HepG2 (cell line): Measurements from ENCODE around the gene EMCN. TPM values are rescaled to one million over a fixed set of nuclear protein-coding genes. Genes with fewer than 3 reads are reported as not detected.

Source experiments
- ATAC-seq: fragments of 200-7000 bp; cut with Tn5 transposase; 3 replicates; pipeline ENCODE4 v1.9.1; 2020; ENCODE audit warnings: mild to moderate bottlenecking, moderate library complexity
- BruUV-seq: library from RNA; stranded (reverse); fragments of 400-500 nt; replicated peaks from 2 replicates; lab custom pipeline; 2021; lab: Mats Ljungman, UMichigan
- CTCF ChIA-PET: fragments of 300-600 bp; formaldehyde crosslinking; extraction: SDS; loops from one replicate; lab custom pipeline; 2021; ENCODE audit warnings: low total read pairs, inconsistent platforms, low intra/inter-chr PET ratio; lab: Yijun Ruan, JAX
- POLR2A ChIA-PET: fragments of 350-600 bp; sonication (Branson Sonifier 250); formaldehyde crosslinking; loops from one replicate; lab custom pipeline; 2020; ENCODE audit warnings: antibody characterized with exemption, inconsistent platforms; lab: Yijun Ruan, JAX
- DNase-seq: peaks from one replicate; pipeline ENCODE4 v3.0.0-alpha.2; 2015; ENCODE audit warnings: low spot score
- FAIRE-seq: peaks from 3 replicates; lab custom pipeline; 2011; peaks lifted over from hg19 to GRCh38; lab: Jason Lieb, UNC
- H2AFZ ChIP-seq: one replicate; pipeline ENCODE4 v1.6.1; 2011; ENCODE audit warnings: low read length, inconsistent platforms
- H3K27ac ChIP-seq: fragments of 300-600 bp; 3 replicates; pipeline ENCODE4 v1.8.0; 2011; ENCODE audit warnings: mixed run types, mild to moderate bottlenecking, mixed read lengths, low read length, inconsistent platforms; ENCODE audit not compliant: insufficient read depth; ENCODE audit errors: extremely low read length
- H3K27me3 ChIP-seq, 2 experiments: fragments of 200-600 bp in 1 of 2; 2 replicates in 1 of 2; 3 replicates in 1 of 2; pipeline versions ENCODE4 v1.6.0 to v1.8.0; 2011; ENCODE audit warnings: low read length in 2 of 2, mild to moderate bottlenecking in 2 of 2, moderate library complexity in 2 of 2, inconsistent platforms in 1 of 2; ENCODE audit not compliant: insufficient read depth in 2 of 2, control insufficient read depth in 1 of 2
- H3K36me3 ChIP-seq, 2 experiments: fragments of 200-600 bp in 1 of 2; replicated peaks in 1 of 2; 2 replicates in 1 of 2; 3 replicates in 1 of 2; pipeline versions ENCODE4 v1.5.1 to v1.8.0; 2011; ENCODE audit warnings: low read length in 2 of 2, inconsistent platforms in 1 of 2; ENCODE audit not compliant: insufficient read depth in 2 of 2, control insufficient read depth in 1 of 2
- H3K4me1 ChIP-seq: 2 replicates; pipeline ENCODE4 v1.5.1; 2012; ENCODE audit warnings: low read length, inconsistent platforms; ENCODE audit not compliant: insufficient read depth
- H3K4me2 ChIP-seq: 2 replicates; pipeline ENCODE4 v1.6.0; 2011; ENCODE audit warnings: low read depth, low read length, inconsistent platforms
- H3K4me3 ChIP-seq, 3 experiments: fragments of 200-600 bp in 1 of 3; sonication (generic), shearing (Covaris generic) in 1 of 3; replicated peaks in 1 of 3; 2 replicates each; pipeline ENCODE4 v1.5.1; 2011 to 2016; ENCODE audit warnings: low read length in 3 of 3, inconsistent platforms in 2 of 3, low read depth in 2 of 3, mild to moderate bottlenecking in 2 of 3, control low read depth in 1 of 3, mixed read lengths in 1 of 3; ENCODE audit not compliant: insufficient read depth in 1 of 3
- H3K79me2 ChIP-seq: one replicate; pipeline ENCODE4 v1.6.1; 2011; ENCODE audit warnings: low read length, inconsistent platforms; ENCODE audit not compliant: insufficient read depth
- H3K9ac ChIP-seq: 2 replicates; pipeline ENCODE4 v1.6.0; 2011; ENCODE audit warnings: mild to moderate bottlenecking, low read depth, low read length, inconsistent platforms; ENCODE audit not compliant: insufficient read depth
- H3K9me3 ChIP-seq: 2 replicates; pipeline ENCODE4 v1.5.1; 2012; ENCODE audit warnings: mild to moderate bottlenecking, low read length
- H4K20me1 ChIP-seq: 2 replicates; pipeline ENCODE4 v1.6.0; 2011; ENCODE audit warnings: inconsistent platforms, mild to moderate bottlenecking, low read length, moderate library complexity; ENCODE audit not compliant: insufficient read depth
- BHLHE40 ChIP-seq: IDR thresholded peaks from 2 replicates; pipeline ENCODE4 v1.6.1; 2011; ENCODE audit warnings: low read length, improper control_type of control experiment
- CENPT ChIP-seq: sonication (generic); formaldehyde crosslinking; IDR thresholded peaks from 2 replicates; pipeline ENCODE4 v1.8.0; 2022; ENCODE audit warnings: low read depth, mild to moderate bottlenecking, moderate library complexity, missing genetic modification reagents
- SAFB2 ChIP-seq: sonication (generic); formaldehyde crosslinking; IDR thresholded peaks from 2 replicates; pipeline ENCODE4 v1.5.1; 2020; ENCODE audit warnings: missing genetic modification reagents, low read depth, mild to moderate bottlenecking, borderline replicate concordance
- SCMH1 ChIP-seq: sonication (generic); formaldehyde crosslinking; IDR thresholded peaks from 2 replicates; pipeline ENCODE4 v1.9.0; 2021; ENCODE audit warnings: missing genetic modification reagents, mild to moderate bottlenecking, borderline replicate concordance
- TEAD2 ChIP-seq: sonication (generic); formaldehyde crosslinking; IDR thresholded peaks from 2 replicates; pipeline ENCODE4 v1.9.0; 2021; ENCODE audit warnings: missing genetic modification reagents
- TMF1 ChIP-seq: sonication (generic); formaldehyde crosslinking; IDR thresholded peaks from 2 replicates; pipeline ENCODE4 v1.8.1; 2022; ENCODE audit warnings: low read depth, missing genetic modification reagents
- ZNF382 ChIP-seq: sonication (generic); formaldehyde crosslinking; IDR thresholded peaks from 2 replicates; pipeline ENCODE4 v1.5.0; 2020; ENCODE audit warnings: missing genetic modification reagents, mild to moderate bottlenecking, borderline replicate concordance
- ZNF605 ChIP-seq: sonication (generic); formaldehyde crosslinking; IDR thresholded peaks from 2 replicates; pipeline ENCODE4 v1.8.0; 2022; ENCODE audit warnings: mild to moderate bottlenecking, missing genetic modification reagents
- ZNF660 ChIP-seq: sonication (generic); formaldehyde crosslinking; IDR thresholded peaks from 2 replicates; pipeline ENCODE4 v1.5.1; 2020; ENCODE audit warnings: mild to moderate bottlenecking, low read depth, missing genetic modification reagents, borderline replicate concordance
- WGBS: methylation state at CpG from one replicate; pipeline ENCODE4 v1.1.6; 2017; ENCODE audit warnings: low lambda C conversion rate; 5-methylcytosine and 5-hydroxymethylcytosine counted together
- in situ Hi-C: cut with HindIII; loops from 2 replicates; pipeline ENCODE4 v1.10.0; 2017; ENCODE audit warnings: low pct_unique_long_range_greater_than_20kb; ENCODE audit not compliant: extremely low pct_ligation_motif_present
- intact Hi-C: fragments of 100-400 bp; cut with micrococcal nuclease; formaldehyde crosslinking; loops from one replicate; pipeline ENCODE4 v1.10.0; 2022; ENCODE audit not compliant: unreplicated experiment
- polyA plus RNA-seq, 8 experiments: library from polyadenylated mRNA; depleted of rRNA in 3 of 8; stranded (reverse) in 7 of 8; unstranded in 1 of 8; fragments of >200 nt; fragmentation: Illumina TruSeq in 4 of 8; extraction: Trizol in 4 of 8; gene quantifications; 2 replicates each; pipeline versions ENCODE4 v1.2.1 to v1.2.3, GENCODE V29; 2011 to 2016; ENCODE audit warnings: low read depth in 4 of 8, missing spikeins in 1 of 8, mixed read lengths in 1 of 8; ENCODE audit not compliant: insufficient read depth in 1 of 8
- total RNA-seq, 5 experiments: library from RNA; depleted of rRNA; stranded (reverse); fragments of >200 nt; fragmentation: Illumina TruSeq; extraction: Trizol; gene quantifications; 2 replicates each; pipeline ENCODE4 v1.2.3, GENCODE V29; 2016; ENCODE audit warnings: low read depth in 1 of 5
- TF ChIP-seq, protein P1 (sequence below): IDR thresholded peaks from 2 replicates; pipeline ENCODE4 v1.6.1; 2016; ENCODE audit warnings: missing compliant biosample characterization, missing genetic modification reagents, borderline replicate concordance
- TF ChIP-seq, protein P2 (sequence below): IDR thresholded peaks from 2 replicates; pipeline ENCODE4 v1.6.1; 2018; ENCODE audit warnings: missing genetic modification reagents
- TF ChIP-seq, protein P3 (sequence below): sonication (generic); formaldehyde crosslinking; IDR thresholded peaks from 2 replicates; pipeline ENCODE4 v1.4.0; 2020; ENCODE audit warnings: low read depth, mild to moderate bottlenecking, missing genetic modification reagents
- TF ChIP-seq, protein P4 (sequence below): sonication (generic); formaldehyde crosslinking; IDR thresholded peaks from 2 replicates; pipeline ENCODE4 v1.8.1; 2023; ENCODE audit warnings: missing genetic modification reagents, mild to moderate bottlenecking, borderline replicate concordance
- TF ChIP-seq, protein P5 (sequence below): IDR thresholded peaks from 2 replicates; pipeline ENCODE4 v1.6.1; 2016; ENCODE audit warnings: low read depth, control low read depth
- TF ChIP-seq, protein P6 (sequence below): sonication (generic); formaldehyde crosslinking; IDR thresholded peaks from 2 replicates; pipeline ENCODE4 v1.5.0; 2020; ENCODE audit warnings: missing genetic modification reagents, mild to moderate bottlenecking, borderline replicate concordance

Gene EMCN
- total and polyA plus RNA-seq, 2 of the 13 experiments (the other 11 are each of a cell fraction or from before 2014, with no cell fraction given): not detected

DNA sequence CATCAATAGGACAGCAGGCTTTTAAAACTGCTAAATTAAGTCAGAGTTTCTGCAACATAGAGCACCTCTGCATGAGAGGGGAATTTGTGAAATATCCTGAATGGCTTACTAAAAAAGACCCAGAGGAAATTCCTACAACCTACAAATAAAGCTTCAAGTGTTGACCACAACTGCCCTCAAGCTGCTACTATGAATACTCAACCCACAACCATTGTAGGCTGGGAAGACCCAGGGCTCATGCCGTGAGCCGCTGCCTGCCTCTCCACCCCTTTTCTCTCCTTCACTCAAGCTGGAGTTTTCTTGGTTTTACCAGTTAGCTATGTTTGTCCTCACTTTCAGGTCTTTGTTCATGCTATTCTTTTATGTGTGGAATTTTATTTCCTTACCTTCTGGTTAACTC, 151.6 kb downstream of the EMCN start:
- Histone ChIP-seq H2AFZ (no peak overlapping the region), H3K9me3 (no peaks in the 10 kb centered on the region)
- TF ChIP-seq SCMH1 (no peak), TMF1 (CRISPR knock-in tag) (no peak), BHLHE40 (no peak), ZNF382 (CRISPR knock-in tag) (no peak), TEAD2 (CRISPR knock-in tag) (no peak), SAFB2 (CRISPR knock-in tag) (no peak), CENPT (CRISPR knock-in tag) (no peak), ZNF605 (no peak), ZNF660 (no peak)
- TF ChIP-seq, protein P1, sequence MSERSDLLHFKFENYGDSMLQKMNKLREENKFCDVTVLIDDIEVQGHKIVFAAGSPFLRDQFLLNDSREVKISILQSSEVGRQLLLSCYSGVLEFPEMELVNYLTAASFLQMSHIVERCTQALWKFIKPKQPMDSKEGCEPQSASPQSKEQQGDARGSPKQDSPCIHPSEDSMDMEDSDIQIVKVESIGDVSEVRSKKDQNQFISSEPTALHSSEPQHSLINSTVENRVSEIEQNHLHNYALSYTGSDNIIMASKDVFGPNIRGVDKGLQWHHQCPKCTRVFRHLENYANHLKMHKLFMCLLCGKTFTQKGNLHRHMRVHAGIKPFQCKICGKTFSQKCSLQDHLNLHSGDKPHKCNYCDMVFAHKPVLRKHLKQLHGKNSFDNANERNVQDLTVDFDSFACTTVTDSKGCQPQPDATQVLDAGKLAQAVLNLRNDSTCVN (CRISPR knock-in tag): no peak
- TF ChIP-seq, protein P2, sequence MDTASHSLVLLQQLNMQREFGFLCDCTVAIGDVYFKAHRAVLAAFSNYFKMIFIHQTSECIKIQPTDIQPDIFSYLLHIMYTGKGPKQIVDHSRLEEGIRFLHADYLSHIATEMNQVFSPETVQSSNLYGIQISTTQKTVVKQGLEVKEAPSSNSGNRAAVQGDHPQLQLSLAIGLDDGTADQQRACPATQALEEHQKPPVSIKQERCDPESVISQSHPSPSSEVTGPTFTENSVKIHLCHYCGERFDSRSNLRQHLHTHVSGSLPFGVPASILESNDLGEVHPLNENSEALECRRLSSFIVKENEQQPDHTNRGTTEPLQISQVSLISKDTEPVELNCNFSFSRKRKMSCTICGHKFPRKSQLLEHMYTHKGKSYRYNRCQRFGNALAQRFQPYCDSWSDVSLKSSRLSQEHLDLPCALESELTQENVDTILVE (CRISPR knock-in tag): no peak
- TF ChIP-seq, protein P3, sequence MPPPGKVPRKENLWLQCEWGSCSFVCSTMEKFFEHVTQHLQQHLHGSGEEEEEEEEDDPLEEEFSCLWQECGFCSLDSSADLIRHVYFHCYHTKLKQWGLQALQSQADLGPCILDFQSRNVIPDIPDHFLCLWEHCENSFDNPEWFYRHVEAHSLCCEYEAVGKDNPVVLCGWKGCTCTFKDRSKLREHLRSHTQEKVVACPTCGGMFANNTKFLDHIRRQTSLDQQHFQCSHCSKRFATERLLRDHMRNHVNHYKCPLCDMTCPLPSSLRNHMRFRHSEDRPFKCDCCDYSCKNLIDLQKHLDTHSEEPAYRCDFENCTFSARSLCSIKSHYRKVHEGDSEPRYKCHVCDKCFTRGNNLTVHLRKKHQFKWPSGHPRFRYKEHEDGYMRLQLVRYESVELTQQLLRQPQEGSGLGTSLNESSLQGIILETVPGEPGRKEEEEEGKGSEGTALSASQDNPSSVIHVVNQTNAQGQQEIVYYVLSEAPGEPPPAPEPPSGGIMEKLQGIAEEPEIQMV (CRISPR knock-in tag): no peak
- TF ChIP-seq, protein P4, sequence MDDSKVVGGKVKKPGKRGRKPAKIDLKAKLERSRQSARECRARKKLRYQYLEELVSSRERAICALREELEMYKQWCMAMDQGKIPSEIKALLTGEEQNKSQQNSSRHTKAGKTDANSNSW (CRISPR knock-in tag): no peak
- TF ChIP-seq, protein P5, sequence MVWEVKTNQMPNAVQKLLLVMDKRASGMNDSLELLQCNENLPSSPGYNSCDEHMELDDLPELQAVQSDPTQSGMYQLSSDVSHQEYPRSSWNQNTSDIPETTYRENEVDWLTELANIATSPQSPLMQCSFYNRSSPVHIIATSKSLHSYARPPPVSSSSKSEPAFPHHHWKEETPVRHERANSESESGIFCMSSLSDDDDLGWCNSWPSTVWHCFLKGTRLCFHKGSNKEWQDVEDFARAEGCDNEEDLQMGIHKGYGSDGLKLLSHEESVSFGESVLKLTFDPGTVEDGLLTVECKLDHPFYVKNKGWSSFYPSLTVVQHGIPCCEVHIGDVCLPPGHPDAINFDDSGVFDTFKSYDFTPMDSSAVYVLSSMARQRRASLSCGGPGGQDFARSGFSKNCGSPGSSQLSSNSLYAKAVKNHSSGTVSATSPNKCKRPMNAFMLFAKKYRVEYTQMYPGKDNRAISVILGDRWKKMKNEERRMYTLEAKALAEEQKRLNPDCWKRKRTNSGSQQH (CRISPR knock-in tag): no peak
- TF ChIP-seq, protein P6, sequence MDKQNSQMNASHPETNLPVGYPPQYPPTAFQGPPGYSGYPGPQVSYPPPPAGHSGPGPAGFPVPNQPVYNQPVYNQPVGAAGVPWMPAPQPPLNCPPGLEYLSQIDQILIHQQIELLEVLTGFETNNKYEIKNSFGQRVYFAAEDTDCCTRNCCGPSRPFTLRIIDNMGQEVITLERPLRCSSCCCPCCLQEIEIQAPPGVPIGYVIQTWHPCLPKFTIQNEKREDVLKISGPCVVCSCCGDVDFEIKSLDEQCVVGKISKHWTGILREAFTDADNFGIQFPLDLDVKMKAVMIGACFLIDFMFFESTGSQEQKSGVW (CRISPR knock-in tag): no peak
- TF ChIP-seq, all 625 proteins: peak for 0
- Histone ChIP-seq H3K79me2 (no peaks in the 10 kb centered on the region), H3K27ac (no peak overlapping the region), H3K4me1 (no peaks in the 10 kb centered on the region), H3K4me2 (no peak overlapping the region), H3K9ac (no peak overlapping the region), H4K20me1 (no peaks in the 10 kb centered on the region), H3K4me3 (no peak overlapping the region), H3K27me3 (no peaks in the 10 kb centered on the region), H3K36me3 (no peaks in the 10 kb centered on the region)
- FAIRE-seq (no peak), ATAC-seq (no peak), DNase-seq (no peak)
- intact Hi-C loops (no loop called here), in situ Hi-C loops (no loop called here)
- 5% methylated on average over 2 of the region's 2 CpGs for WGBS
- POLR2A ChIA-PET: no interaction called here
- CTCF ChIA-PET: no interaction called here
- BruUV-seq: no TSS peak
